Mesodermal cell (in vitro differentiated cells): ENCODE measurements around the gene UCP2.

ENCODE experiments used
- H3K27ac ChIP-seq: 2 replicates; pipeline ENCODE4 v1.7.0; 2013; ENCODE audit warnings: mild to moderate bottlenecking, low read depth, low read length, moderate library complexity; ENCODE audit not compliant: severe bottlenecking
- H3K36me3 ChIP-seq: 2 replicates; pipeline ENCODE4 v1.7.1; 2013; ENCODE audit warnings: mild to moderate bottlenecking, low read length, moderate library complexity; ENCODE audit not compliant: control insufficient read depth, insufficient read depth
- H3K4me1 ChIP-seq: one replicate; pipeline ENCODE4 v1.7.1; 2013; ENCODE audit warnings: mild to moderate bottlenecking, low read length; ENCODE audit not compliant: insufficient read depth, control insufficient read depth, poor library complexity, severe bottlenecking
- H3K4me3 ChIP-seq: 2 replicates; pipeline ENCODE4 v1.7.0; 2013; ENCODE audit warnings: low read length, control low read depth, mild to moderate bottlenecking; ENCODE audit not compliant: insufficient read depth, poor library complexity, severe bottlenecking; ENCODE audit errors: extremely low read depth
- H3K9me3 ChIP-seq: 2 replicates; pipeline ENCODE4 v1.7.1; 2013; ENCODE audit warnings: mild to moderate bottlenecking, low read length, moderate library complexity; ENCODE audit not compliant: control insufficient read depth
- WGBS, 2 experiments: methylation state at CpG; one replicate each; pipeline ENCODE4 v1.1.5; 2013; ENCODE audit warnings: missing lambda C conversion rate in 2 of 2; ENCODE audit not compliant: insufficient coverage in 2 of 2; 5-methylcytosine and 5-hydroxymethylcytosine counted together

The UCP2 gene

DNA sequence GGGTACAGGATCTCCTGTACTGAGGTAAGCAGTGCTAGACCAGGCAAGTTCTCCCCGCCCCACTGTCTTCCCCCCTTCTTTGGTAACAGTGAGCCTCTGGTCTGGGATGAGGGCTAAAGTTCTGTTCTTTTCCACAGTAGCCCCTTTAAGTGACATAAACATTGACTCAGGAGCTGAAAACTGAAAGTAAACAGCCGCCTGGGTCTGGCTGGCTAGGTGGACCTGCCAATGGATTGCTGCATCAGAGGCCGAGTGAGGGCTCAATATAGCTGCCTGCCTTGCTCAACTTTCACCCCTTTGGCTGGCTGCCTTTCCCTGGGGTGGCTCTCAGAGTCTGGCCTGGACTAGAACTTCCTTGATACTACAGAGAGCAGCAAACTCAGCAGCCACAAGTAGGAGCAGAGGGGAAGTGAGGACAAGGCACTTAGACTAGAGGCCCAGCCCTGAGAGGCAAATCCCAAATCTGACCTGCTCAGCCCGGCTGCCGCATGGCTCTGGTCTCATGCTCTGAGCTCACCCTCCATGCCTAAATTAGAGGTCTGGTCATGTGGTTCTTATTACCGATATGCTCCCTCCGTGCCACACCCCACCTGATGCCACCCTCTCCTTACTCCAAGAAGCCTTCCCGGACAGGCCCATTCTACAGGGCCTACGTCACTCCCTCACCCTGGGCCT is 35.8 kb upstream of the UCP2 start:
- peaks cover 28% of the 10 kb centered on the region for H3K36me3 ChIP-seq
- 90 to 97% methylated on average over 6 to 7 of the region's 9 CpGs for WGBS, 2 experiments
- H3K9me3 ChIP-seq = no peaks in the 10 kb centered on the region
- H3K4me1 ChIP-seq = no peaks in the 10 kb centered on the region
- H3K4me3 ChIP-seq = no peak overlapping the region
- H3K27ac ChIP-seq = peak overlapping the region; percentile 32

DNA sequence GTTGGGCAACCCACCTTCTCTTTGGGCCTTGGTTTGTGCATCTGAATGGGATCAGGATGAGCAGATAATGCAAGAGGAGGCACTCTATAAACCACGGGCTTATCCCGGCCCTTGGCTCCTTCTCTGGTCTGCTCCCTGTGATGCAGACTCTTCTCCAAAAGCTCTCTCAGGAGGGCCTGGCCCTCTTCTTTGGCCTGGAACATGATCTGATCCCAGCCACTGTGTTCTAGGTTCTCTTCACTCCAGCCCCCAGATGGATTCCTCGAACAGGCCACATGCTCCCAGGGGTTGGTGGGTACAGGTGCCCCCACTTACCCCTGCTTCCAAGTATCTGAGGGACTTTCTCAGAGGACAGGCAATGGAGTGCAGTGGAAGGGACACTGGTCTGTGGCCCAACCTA is 35.0 kb upstream of the UCP2 start:
- Histone ChIP-seq H3K36me3 (peaks cover 31% of the 10 kb centered on the region), H3K4me1 (no peaks in the 10 kb centered on the region), H3K27ac (no peak overlapping the region), H3K9me3 (no peaks in the 10 kb centered on the region), H3K4me3 (no peak overlapping the region)
- 93 to 100% methylated on average over 2 to 3 of the region's 3 CpGs for WGBS, 2 experiments

DNA sequence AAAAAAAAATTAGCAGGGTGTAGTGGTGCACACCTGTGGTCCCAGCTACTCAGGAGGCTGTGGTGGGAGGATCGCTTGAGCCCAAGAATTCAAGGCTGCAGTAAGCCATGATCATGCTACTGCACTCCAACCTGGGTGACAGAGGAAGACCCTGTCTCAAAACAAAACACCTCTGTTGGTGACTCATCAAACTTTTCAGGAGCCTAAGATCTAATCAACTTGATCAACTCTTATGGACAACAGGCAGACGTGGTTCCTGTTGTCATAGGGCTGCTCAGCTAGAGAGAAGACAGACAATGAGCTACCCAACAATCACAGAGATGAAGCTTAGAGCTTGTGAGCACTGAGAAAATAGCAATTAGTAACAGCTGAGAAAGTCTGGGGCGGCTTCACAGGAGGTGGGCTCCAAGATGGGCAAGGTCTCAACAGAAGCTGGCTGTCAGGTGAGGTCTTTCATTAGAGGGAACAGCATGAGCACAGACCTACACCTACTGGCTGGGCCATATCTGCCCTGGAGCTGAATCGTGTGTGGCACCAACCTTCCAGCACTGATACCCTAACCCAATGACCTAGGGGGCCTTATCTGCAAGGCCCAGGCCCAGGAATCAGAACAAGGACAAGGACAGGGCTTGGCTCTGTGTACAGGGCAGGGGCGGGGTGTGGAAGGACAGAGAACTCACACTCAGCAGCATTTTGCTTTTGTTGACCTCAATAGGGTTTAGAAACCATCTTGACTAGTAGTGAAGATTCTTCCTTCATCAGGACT is 33.5 kb upstream of the UCP2 start:
- peaks cover 35% of the 10 kb centered on the region for H3K36me3 ChIP-seq
- H3K4me1 ChIP-seq = no peaks in the 10 kb centered on the region
- H3K9me3 ChIP-seq = no peaks in the 10 kb centered on the region
- 73 to 95% methylated on average over 2 to 3 of the region's 5 CpGs for WGBS, 2 experiments
- H3K4me3 ChIP-seq = no peak overlapping the region
- H3K27ac ChIP-seq = no peak overlapping the region

DNA sequence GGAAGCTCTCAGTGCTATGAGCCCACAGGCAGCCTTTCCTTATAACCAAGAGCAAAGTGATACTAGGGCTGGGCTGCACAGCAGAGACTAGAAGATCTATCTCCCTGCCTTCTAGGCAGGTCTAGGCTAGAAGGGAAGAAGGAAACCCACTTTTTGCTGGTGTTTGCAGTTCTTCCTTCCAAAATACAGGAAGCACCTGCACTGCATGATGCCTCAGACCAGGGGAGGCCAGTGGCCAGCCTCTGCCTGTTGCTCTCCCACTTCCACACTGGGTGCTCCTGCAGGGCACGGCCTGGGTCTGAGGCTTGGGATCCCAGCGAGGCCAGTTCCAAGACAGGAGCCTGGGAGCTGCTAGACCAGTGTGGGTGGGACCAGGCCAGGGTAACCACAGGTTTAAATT is 32.2 kb upstream of the UCP2 start:
- peaks cover 2% of the 10 kb centered on the region for H3K4me1 ChIP-seq
- H3K9me3 ChIP-seq = no peaks in the 10 kb centered on the region
- no peak overlapping the region for H3K4me3 ChIP-seq
- no CpG with 5 or more reads among the region's 2 CpGs for WGBS, 2 experiments
- H3K27ac ChIP-seq = no peak overlapping the region
- H3K36me3 ChIP-seq = peaks cover 29% of the 10 kb centered on the region

DNA sequence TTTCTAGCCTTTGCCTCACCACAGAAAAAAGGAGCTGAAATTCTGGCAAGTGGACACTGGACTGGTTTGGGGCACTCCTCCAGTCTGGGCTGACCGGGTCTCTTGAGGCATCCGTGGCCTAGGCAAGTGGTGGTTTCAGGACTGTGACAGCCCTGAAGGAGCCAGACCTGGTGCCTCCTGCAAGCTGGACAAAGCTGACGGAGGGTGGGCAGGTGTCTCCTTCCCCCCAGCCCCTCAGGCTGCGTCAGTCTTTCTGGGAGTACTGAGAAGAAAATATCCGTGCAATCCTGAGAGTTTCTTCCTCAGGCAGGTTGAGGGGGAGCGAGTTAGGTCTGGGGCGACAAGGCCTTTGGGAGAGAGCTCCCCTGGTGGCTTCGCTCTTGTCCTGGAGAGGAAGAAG is 30.5 kb upstream of the UCP2 start:
- Histone ChIP-seq H3K36me3 (peaks cover 29% of the 10 kb centered on the region), H3K4me3 (no peak overlapping the region), H3K9me3 (no peaks in the 10 kb centered on the region), H3K27ac (no peak overlapping the region), H3K4me1 (peaks cover 13% of the 10 kb centered on the region)
- 92 to 95% methylated on average over 6 of the region's 8 CpGs for WGBS, 2 experiments

DNA sequence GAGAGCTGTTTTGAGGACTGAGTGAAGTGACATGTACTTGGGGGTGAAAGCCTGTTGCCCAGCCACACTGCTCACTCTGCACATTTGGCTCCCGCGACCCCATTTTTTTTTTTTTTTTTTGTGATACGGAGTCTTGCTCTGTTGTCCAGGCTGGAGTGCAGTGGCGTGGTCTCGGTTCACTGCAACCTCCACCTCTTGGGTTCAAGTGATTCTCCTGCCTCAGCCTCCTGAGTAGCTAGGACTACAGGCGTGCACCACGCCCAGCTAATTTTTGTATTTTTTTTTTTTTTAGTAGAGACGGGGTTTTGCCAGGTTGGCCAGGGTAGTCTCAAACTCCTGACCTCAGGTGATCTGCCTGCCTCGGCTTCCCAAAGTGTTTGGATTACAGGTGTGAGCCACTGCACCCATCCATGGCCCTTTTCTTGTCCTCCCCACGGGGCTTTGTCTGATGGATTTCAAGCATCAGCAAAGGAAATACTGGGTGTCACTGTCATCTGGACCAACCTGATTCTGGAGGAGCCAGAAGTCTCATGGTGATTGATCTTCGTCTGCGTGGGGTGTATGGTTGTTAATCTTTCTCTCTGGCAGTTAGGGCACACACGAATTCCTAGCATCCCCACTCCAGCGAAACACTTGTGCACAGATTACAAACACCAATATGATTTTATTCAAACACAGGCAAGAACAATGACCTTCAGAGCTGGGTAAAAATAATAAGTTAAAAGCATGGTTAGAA is 29.6 kb upstream of the UCP2 start:
- Histone ChIP-seq H3K4me1 (peaks cover 15% of the 10 kb centered on the region), H3K27ac (no peak overlapping the region), H3K9me3 (no peaks in the 10 kb centered on the region), H3K36me3 (peaks cover 24% of the 10 kb centered on the region), H3K4me3 (no peak overlapping the region)
- 97 to 100% methylated on average over 3 to 4 of the region's 14 CpGs for WGBS, 2 experiments

DNA sequence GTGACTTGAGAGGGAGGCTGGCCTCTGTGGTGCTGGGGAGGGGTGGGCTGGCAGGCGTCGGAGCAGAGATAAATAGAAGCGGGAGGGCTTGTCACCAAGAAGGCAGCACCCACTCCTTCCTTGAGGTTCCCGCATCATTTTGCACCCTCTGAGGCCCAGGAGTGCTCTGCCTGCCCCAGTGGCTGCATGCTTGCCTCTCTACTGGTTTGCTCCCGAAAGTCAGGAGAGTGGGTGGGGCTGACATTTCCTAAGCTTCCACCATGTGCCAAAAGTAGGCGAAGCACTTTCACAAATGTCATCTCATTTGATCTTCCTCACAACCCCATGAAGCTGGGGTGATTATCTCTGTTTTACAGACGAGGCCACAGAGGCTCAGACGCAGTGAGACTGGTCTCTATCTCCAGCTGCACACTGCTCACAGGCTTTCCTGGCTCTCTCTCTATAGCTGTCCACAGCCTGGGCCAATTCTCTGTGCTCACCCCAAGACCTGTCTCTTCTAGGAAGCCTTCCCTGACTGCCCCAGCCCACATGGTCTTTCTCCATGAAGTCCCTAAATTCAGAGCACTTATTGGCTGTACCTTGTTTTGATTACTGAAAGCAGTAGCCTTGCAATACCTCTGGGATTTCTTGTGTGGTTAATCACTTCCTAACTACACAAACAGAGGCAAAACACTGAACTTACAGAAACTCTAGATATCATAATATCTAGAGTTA is 28.9 kb upstream of the UCP2 start:
- H3K27ac ChIP-seq = no peak overlapping the region
- WGBS, 2 experiments = 89 to 96% methylated on average over 8 of the region's 8 CpGs
- peaks cover 15% of the 10 kb centered on the region for H3K4me1 ChIP-seq
- H3K4me3 ChIP-seq = no peak overlapping the region
- no peaks in the 10 kb centered on the region for H3K9me3 ChIP-seq
- peaks cover 16% of the 10 kb centered on the region for H3K36me3 ChIP-seq

DNA sequence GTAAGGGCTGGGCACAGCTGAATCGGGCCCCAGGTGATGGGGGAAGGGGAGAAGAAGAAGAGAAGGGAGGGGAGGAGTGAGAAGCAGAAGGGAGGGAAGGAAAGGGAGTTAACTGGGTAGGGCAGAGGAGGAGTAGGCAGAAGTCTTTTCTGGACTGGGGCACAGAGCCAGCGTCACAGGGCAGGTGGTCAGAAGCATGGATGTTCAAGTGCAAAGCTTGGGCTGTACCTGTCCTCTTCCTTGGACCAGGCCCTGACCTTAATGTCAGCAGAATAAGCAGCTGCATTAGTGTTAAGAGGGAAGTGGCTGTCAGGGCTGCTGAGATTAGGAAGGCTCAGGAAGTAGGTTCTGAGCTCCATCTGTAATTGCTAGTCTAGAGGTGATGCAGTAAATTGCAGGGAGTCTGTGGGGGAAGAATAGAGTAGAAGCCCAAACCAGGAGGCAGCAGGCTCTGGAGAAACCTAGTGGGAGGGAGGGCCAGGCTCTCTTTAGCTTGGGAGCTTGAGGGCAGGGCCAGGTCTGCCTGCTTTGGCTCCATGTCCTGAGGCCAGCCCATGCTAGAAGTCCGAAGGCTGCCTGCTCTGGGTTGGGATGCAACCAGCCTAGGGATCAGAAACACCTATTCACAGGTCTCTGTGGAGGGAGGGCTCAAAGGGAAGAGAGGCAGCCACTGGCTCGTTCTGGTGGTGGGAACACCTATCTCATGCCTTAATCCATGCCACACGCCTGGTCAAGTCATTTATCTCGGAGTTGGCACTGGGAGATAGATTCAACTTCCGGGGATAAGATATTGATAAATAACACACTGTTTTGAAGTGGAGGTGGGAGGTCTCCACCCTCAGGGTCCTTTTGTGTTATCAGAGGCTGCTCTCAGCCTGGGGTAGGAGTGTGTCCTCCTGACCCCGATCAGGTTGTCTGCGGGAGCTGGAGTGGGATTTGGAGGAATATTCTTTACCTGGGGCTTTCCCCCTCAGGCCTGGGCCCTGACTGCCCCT is 28.0 kb upstream of the UCP2 start:
- Histone ChIP-seq H3K4me1 (peaks cover 15% of the 10 kb centered on the region), H3K36me3 (peaks cover 10% of the 10 kb centered on the region), H3K4me3 (no peak overlapping the region), H3K27ac (no peak overlapping the region), H3K9me3 (no peaks in the 10 kb centered on the region)
- 88 to 94% methylated on average over 3 to 4 of the region's 9 CpGs for WGBS, 2 experiments

DNA sequence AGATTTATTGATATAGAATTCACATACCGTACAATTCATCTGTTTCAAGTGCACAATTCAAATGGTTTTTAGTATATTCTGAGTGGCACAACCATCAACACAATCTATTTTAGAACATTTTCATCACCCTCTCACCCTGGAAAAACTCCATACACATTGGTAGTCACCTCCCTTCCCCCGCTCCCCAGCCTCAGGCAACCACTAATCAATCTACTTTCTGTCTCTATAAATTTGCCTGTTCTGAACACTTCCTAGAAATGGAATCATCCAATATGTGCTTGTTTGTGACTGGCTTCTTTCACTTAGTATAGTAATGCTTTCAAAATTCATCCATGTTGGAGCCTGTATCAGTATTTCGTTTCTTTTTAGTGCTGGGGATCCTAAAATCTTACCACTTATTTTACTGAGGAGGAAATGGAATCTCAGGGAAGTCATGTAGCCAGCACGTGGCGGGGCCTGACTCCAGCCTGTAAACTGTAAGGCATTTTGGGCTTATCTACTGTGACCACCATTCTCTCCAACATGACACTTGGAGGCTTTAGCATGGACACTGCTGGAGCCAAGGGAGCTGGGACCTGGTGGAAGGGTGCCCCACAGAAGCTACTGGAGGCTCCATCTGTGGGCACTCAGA is 27.1 kb upstream of the UCP2 start:
- H3K36me3 ChIP-seq = peaks cover 8% of the 10 kb centered on the region
- no peaks in the 10 kb centered on the region for H3K9me3 ChIP-seq
- WGBS, 2 experiments = 87 to 90% methylated on average over 2 to 3 of the region's 5 CpGs
- no peak overlapping the region for H3K27ac ChIP-seq
- H3K4me1 ChIP-seq = peaks cover 15% of the 10 kb centered on the region
- no peak overlapping the region for H3K4me3 ChIP-seq
